Esophagus squamous epithelium (tissue), 5 donors: Measurements from ENCODE around the gene EFNB2. TPM values are rescaled to one million over a fixed set of nuclear protein-coding genes. Genes with fewer than 3 reads are reported as not detected.

Experiments used
- DNase-seq: peaks from one replicate; lab custom pipeline; 2025; lab: John Stamatoyannopoulos, UW
- H3K27ac ChIP-seq, 4 donors: fragments of 200-600 bp; sonication (generic); one replicate each; pipeline ENCODE4 v1.5.1; 2016 to 2019; ENCODE audit warnings: mild to moderate bottlenecking in 1 of 4
- H3K27me3 ChIP-seq, 4 donors: fragments of 200-600 bp; sonication (generic); 1 replicate in 3 of 4; 2 replicates in 1 of 4; pipeline versions ENCODE4 v1.5.1 to v1.6.0; 2017 to 2021; ENCODE audit warnings: antibody characterized with exemption in 1 of 4
- H3K36me3 ChIP-seq, 3 donors: fragments of 200-600 bp; sonication (generic); one replicate each; pipeline ENCODE4 v1.5.1; 2016 to 2019
- H3K4me1 ChIP-seq, 3 donors: fragments of 200-600 bp; sonication (generic); one replicate each; pipeline ENCODE4 v1.5.1; 2017 to 2019
- H3K4me3 ChIP-seq, 4 donors: fragments of 200-600 bp; sonication (generic); 1 replicate in 3 of 4; 2 replicates in 1 of 4; pipeline ENCODE4 v1.5.1; 2016 to 2019; ENCODE audit warnings: mild to moderate bottlenecking in 2 of 4, moderate library complexity in 1 of 4
- H3K9me3 ChIP-seq, 3 donors: fragments of 200-600 bp; sonication (generic); one replicate each; pipeline ENCODE4 v1.5.1; 2016 to 2019
- POLR2A ChIP-seq, 4 donors: fragments of 450-650 bp; IDR thresholded peaks; one replicate each; pipeline ENCODE4 v1.6.1; 2017; ENCODE audit warnings: antibody characterized with exemption in 4 of 4, mild to moderate bottlenecking in 4 of 4, moderate library complexity in 3 of 4
- WGBS, 2 donors: methylation state at CpG; one replicate each; pipeline ENCODE4 v1.1.5; 2018; 5-methylcytosine and 5-hydroxymethylcytosine counted together
- intact Hi-C: fragments of 100-400 bp; cut with DNase I; formaldehyde crosslinking; loops from one replicate; pipeline ENCODE4 v1.15.0; 2022
- total RNA-seq, 4 donors: library from RNA; depleted of rRNA; stranded (reverse); fragments of >200 nt; gene quantifications; one replicate each; pipeline ENCODE4 v1.1.0, GENCODE V29; 2016
- TF ChIP-seq, protein P1 (sequence below), 6 experiments: fragments of 450-650 bp in 4 of 6; fragments of 200-600 bp in 2 of 6; sonication (generic) in 2 of 6; IDR thresholded peaks; one replicate each; pipeline ENCODE4 v1.5.1; 2016 to 2019; ENCODE audit warnings: antibody characterized with exemption in 6 of 6, mild to moderate bottlenecking in 4 of 6, moderate library complexity in 4 of 6
- donor health status: DM: yes; HTN: yes; CAD: no.

EFNB2 gene
- total RNA-seq, 4 donors from 2014 or later: 14.9 to 29.1 (median 15.8) TPM

DNA sequence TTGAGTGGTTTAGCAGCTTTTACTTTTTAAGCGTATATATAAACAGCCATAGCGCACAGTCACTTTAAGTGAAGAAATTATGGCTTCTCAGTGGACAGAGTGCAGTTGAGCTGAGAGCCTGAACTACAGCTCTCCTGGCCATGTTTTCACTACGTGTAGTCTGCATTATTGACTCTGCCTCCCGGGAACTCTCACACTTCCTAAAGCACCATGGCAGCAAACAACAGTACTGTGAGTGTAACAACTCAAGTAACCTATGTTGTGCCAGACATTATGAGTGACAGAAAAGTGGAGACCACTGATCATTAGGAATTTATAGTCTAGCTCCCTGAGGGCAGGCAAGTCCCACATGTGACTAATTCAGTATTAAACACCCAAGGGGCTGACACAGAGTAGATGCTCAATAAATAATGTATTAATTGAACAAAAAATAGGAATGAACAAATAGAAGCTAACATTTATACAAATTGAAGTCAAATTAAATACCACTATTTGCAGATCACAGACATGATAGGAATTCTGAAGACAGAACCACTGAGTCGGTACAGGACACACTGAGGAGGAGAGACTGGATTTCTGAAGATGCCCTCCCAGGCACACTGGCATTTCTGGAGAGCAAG lies 19.7 kb downstream of the EFNB2 start:
- TF ChIP-seq, protein P1, sequence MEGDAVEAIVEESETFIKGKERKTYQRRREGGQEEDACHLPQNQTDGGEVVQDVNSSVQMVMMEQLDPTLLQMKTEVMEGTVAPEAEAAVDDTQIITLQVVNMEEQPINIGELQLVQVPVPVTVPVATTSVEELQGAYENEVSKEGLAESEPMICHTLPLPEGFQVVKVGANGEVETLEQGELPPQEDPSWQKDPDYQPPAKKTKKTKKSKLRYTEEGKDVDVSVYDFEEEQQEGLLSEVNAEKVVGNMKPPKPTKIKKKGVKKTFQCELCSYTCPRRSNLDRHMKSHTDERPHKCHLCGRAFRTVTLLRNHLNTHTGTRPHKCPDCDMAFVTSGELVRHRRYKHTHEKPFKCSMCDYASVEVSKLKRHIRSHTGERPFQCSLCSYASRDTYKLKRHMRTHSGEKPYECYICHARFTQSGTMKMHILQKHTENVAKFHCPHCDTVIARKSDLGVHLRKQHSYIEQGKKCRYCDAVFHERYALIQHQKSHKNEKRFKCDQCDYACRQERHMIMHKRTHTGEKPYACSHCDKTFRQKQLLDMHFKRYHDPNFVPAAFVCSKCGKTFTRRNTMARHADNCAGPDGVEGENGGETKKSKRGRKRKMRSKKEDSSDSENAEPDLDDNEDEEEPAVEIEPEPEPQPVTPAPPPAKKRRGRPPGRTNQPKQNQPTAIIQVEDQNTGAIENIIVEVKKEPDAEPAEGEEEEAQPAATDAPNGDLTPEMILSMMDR (IDR thresholded peaks at IDR 0.05): no peak
- TF ChIP-seq POLR2A (IDR thresholded peaks at IDR 0.05): no peak
- DNase-seq: no peak
- Histone ChIP-seq H3K9me3 (no peaks in the 10 kb centered on the region), H3K27me3 (no peaks in the 10 kb centered on the region), H3K36me3 (peaks cover 0 to 15% (median 0%) of the 10 kb centered on the region in 3 donors), H3K4me3 (no peak overlapping the region), H3K4me1 (peaks cover 5 to 51% (median 5%) of the 10 kb centered on the region in 3 donors), H3K27ac (no peak overlapping the region)
- intact Hi-C loops: no loop called here
- WGBS, 2 donors: 83 to 99% methylated on average over 5 of the region's 5 CpGs

DNA sequence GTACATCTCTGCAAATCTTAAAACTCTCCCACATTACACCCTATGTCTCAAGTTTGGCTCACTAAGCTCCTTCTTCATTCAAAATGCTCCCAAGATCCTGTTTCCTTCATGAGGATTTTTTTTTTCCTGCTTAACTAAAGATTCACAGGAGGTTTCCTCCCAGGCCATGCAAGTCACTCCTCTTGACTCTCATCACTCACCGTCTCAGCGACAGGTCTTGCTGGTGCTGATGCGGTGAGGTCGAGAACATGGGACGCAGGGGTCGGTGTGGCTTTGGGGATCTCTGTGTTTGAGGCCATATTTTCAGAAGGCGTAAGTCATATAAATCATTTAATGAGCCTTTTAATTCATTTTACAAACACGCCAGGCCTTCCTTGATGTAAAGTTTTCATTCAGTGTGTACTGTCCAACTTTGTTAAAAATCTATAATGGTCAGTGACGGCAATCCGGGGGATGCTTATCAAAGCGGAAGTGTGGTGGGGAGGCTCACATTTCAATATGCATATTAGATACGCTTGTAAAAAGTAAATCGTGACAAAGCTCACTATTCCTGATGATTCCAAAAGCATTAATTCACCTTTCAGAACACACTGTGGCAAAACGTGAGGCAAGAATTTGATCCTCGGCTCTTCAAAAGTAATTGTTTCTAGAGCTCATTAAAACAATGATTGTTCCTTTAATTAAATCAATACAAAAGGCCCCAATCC lies 20.4 kb downstream of the EFNB2 start:
- no peak for DNase-seq
- Histone ChIP-seq H3K4me3 (no peak overlapping the region), H3K36me3 (peaks cover 0 to 22% (median 0%) of the 10 kb centered on the region in 3 donors), H3K9me3 (no peaks in the 10 kb centered on the region), H3K4me1 (peaks cover 0 to 44% (median 0%) of the 10 kb centered on the region in 3 donors), H3K27ac (no peak overlapping the region), H3K27me3 (no peaks in the 10 kb centered on the region)
- TF ChIP-seq POLR2A (IDR thresholded peaks at IDR 0.05): no peak
- TF ChIP-seq, protein P1 (IDR thresholded peaks at IDR 0.05): no peak
- 86 to 88% methylated on average over 14 to 15 of the region's 15 CpGs for WGBS, 2 donors
- intact Hi-C loops: no loop called here

GRCh38 chr13:106513025-106513983 lies 22.2 kb downstream of the EFNB2 start:
- peaks cover 0 to 30% (median 0%) of the 10 kb centered on the region in 3 donors for H3K4me1 ChIP-seq
- peaks cover 0 to 26% (median 0%) of the 10 kb centered on the region in 3 donors for H3K36me3 ChIP-seq
- TF ChIP-seq POLR2A (IDR thresholded peaks at IDR 0.05): no peak
- TF ChIP-seq, protein P1 (IDR thresholded peaks at IDR 0.05): no peak
- intact Hi-C loops: no loop called here
- DNase-seq: no peak
- no peaks in the 10 kb centered on the region for H3K9me3 ChIP-seq
- H3K27me3 ChIP-seq: no peaks in the 10 kb centered on the region
- no peak overlapping the region for H3K4me3 ChIP-seq
- WGBS, 2 donors: 46 to 59% methylated on average over 8 of the region's 8 CpGs
- H3K27ac ChIP-seq: no peak overlapping the region

DNA sequence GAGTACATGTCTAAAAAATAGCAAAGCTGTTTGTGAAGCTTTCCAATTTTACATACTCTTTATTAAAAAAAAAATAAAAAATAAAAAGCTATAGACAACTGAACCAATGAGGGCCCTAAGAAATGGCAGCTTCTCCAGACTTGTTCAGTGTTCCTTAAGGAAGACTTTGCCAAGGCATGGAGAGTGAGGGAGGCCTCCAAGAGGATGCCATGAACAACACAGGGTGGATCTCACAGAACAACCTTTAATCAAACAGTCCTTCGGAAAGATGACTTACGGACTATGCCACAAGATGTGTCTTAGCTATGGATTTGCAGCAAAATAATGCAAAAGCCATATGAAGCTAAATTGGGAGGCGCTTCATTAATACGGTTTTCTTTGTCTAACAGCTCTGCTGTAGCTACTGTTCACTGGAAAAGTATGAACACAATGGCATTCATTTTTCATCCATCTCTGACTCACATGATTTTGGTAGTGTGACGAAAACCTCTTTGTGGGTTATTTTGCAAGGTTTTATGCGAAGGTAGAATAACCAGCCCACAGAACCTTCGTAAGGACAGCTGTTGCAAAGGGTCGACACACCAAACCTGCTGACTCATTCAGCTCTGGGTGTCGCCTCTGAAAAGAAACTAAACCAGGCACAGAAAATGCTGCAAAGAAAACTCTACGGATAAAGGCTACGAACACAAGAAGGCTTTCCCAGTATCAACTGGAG lies 27.7 kb downstream of the EFNB2 start:
- no peaks in the 10 kb centered on the region for H3K27me3 ChIP-seq
- peak overlapping the region in 2 of 4 donors; percentile 5 to 33 for H3K4me3 ChIP-seq
- DNase-seq: no peak
- H3K27ac ChIP-seq: peak overlapping the region in 3 of 4 donors; percentile 4 to 60 (median 26)
- TF ChIP-seq, protein P1 (IDR thresholded peaks at IDR 0.05): no peak
- TF ChIP-seq POLR2A (IDR thresholded peaks at IDR 0.05): no peak
- H3K4me1 ChIP-seq: peaks cover 0 to 27% (median 6%) of the 10 kb centered on the region in 3 donors
- WGBS, 2 donors: 32 to 36% methylated on average over 10 to 11 of the region's 11 CpGs
- no peaks in the 10 kb centered on the region for H3K9me3 ChIP-seq
- intact Hi-C loops: no loop called here
- peaks cover 0 to 31% (median 0%) of the 10 kb centered on the region in 3 donors for H3K36me3 ChIP-seq
